ENCODE measurements around the gene DARS2.

DNA sequence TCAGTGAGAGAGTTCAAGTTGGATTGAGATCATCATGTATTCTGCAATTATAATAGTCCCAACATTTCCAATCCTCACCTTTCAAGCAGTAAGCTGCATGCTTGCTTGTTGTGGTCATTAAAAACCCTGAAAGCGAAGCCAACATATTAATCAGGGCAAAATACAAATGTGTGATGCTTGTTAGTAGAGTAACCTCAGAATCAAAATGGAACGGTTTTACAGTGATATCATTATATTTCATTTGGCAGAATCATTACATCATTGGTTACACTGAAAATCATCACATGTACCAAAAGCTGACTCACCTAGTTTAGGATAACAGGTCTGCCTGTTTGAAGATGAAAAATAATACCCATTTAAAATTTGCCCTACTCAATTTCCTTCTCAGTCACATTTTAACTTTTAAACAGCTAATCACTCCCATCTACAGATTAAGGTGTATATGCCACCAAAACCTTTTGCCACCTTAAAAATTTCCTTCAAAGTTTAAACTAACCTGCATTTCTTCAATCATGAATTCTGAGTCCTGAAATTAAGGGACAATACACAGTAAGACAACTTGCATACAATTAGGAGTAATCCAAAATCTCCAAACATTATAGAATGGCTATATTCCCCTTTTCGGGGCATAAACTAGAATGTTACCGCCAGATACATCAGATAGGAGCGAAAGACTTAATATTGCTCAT is 39.9 kb downstream of the DARS2 start:
- TF ChIP-seq, protein P1, sequence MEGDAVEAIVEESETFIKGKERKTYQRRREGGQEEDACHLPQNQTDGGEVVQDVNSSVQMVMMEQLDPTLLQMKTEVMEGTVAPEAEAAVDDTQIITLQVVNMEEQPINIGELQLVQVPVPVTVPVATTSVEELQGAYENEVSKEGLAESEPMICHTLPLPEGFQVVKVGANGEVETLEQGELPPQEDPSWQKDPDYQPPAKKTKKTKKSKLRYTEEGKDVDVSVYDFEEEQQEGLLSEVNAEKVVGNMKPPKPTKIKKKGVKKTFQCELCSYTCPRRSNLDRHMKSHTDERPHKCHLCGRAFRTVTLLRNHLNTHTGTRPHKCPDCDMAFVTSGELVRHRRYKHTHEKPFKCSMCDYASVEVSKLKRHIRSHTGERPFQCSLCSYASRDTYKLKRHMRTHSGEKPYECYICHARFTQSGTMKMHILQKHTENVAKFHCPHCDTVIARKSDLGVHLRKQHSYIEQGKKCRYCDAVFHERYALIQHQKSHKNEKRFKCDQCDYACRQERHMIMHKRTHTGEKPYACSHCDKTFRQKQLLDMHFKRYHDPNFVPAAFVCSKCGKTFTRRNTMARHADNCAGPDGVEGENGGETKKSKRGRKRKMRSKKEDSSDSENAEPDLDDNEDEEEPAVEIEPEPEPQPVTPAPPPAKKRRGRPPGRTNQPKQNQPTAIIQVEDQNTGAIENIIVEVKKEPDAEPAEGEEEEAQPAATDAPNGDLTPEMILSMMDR (conservative IDR thresholded peaks at IDR 0.05; ENCODE audit: low read depth, low read length), result no peak
- TF ChIP-seq RAD21 (IDR thresholded peaks at IDR 0.05; ENCODE audit: low read length) (no peak), POLR2A (IDR thresholded peaks at IDR 0.05; ENCODE audit: low read depth, low read length) (no peak), MAFK (IDR thresholded peaks at IDR 0.05; ENCODE audit: low read depth, low read length) (no peak)
